ENCODE measurements around the gene GNB3. TPM values are rescaled to one million over a fixed set of nuclear protein-coding genes. Genes with fewer than 3 reads are reported as not detected.

Gene GNB3
- polyA plus RNA-seq, 2 of the 4 experiments (the other 2 are of a cell fraction) = 0.94 to 2.7 TPM

DNA sequence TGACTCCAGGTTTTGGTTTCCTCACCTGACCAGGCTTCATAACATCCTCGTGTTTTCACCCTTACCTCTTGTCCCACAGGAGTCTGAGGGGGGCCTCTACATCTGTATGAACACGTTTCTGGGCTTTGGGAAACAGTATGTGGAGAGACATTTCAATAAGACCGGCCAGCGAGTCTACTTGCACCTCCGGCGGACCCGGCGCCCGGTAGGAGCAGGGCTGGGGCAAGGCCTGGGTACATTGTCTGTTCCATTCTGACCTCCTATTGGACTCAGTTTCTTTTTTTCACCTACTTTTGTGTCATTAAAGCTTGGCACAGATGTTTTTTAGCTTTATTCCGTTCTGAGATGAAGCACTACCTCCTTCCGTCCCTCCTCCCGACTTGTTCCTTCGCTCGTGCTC lies 14.6 kb downstream of the GNB3 start:
- DNase-seq (ENCODE audit: low read depth in 1 of 2, low spot score in 1 of 2) = no peak
- Histone ChIP-seq H3K9me3 (no peaks in the 10 kb centered on the region), H3K4me3 (no peak overlapping the region), H3K4me2 (no peak overlapping the region), H3K27ac (no peak overlapping the region), H3K4me1 (peaks cover 16% of the 10 kb centered on the region)
- TF ChIP-seq, protein P1, sequence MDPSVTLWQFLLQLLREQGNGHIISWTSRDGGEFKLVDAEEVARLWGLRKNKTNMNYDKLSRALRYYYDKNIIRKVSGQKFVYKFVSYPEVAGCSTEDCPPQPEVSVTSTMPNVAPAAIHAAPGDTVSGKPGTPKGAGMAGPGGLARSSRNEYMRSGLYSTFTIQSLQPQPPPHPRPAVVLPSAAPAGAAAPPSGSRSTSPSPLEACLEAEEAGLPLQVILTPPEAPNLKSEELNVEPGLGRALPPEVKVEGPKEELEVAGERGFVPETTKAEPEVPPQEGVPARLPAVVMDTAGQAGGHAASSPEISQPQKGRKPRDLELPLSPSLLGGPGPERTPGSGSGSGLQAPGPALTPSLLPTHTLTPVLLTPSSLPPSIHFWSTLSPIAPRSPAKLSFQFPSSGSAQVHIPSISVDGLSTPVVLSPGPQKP (IDR thresholded peaks at IDR 0.05; ENCODE audit: low read depth, low read length) = no peak
- TF ChIP-seq HDAC2 (IDR thresholded peaks at IDR 0.05) = no peak
- TF ChIP-seq GATA3 (IDR thresholded peaks at IDR 0.05; ENCODE audit: borderline replicate concordance) = no peak
- no peak for TF ChIP-seq HOXA7 (CRISPR knock-in tag; IDR thresholded peaks at IDR 0.05)
- no peak for TF ChIP-seq PHF8 (IDR thresholded peaks at IDR 0.05; ENCODE audit: borderline replicate concordance, low read depth)
- TF ChIP-seq, protein P2, sequence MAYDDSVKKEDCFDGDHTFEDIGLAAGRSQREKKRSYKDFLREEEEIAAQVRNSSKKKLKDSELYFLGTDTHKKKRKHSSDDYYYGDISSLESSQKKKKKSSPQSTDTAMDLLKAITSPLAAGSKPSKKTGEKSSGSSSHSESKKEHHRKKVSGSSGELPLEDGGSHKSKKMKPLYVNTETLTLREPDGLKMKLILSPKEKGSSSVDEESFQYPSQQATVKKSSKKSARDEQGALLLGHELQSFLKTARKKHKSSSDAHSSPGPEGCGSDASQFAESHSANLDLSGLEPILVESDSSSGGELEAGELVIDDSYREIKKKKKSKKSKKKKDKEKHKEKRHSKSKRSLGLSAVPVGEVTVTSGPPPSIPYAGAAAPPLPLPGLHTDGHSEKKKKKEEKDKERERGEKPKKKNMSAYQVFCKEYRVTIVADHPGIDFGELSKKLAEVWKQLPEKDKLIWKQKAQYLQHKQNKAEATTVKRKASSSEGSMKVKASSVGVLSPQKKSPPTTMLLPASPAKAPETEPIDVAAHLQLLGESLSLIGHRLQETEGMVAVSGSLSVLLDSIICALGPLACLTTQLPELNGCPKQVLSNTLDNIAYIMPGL (CRISPR knock-in tag; IDR thresholded peaks at IDR 0.05; ENCODE audit: borderline replicate concordance) = no peak
- TF ChIP-seq, protein P3, sequence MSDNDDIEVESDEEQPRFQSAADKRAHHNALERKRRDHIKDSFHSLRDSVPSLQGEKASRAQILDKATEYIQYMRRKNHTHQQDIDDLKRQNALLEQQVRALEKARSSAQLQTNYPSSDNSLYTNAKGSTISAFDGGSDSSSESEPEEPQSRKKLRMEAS (IDR thresholded peaks at IDR 0.05) = no peak
- TF ChIP-seq JUN (IDR thresholded peaks at IDR 0.05) = no peak
- TF ChIP-seq EP300 (IDR thresholded peaks at IDR 0.05) = no peak
- no peak for TF ChIP-seq RNF2 (IDR thresholded peaks at IDR 0.05; ENCODE audit: borderline replicate concordance, low read depth)
- TF ChIP-seq, protein P4, sequence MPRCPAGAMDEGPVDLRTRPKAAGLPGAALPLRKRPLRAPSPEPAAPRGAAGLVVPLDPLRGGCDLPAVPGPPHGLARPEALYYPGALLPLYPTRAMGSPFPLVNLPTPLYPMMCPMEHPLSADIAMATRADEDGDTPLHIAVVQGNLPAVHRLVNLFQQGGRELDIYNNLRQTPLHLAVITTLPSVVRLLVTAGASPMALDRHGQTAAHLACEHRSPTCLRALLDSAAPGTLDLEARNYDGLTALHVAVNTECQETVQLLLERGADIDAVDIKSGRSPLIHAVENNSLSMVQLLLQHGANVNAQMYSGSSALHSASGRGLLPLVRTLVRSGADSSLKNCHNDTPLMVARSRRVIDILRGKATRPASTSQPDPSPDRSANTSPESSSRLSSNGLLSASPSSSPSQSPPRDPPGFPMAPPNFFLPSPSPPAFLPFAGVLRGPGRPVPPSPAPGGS (IDR thresholded peaks at IDR 0.05) = no peak
- no peak for TF ChIP-seq CEBPB (IDR thresholded peaks at IDR 0.05)
- TF ChIP-seq CBX2 (IDR thresholded peaks at IDR 0.05; ENCODE audit: borderline replicate concordance, low read depth) = no peak
- no peak for TF ChIP-seq RCOR1 (IDR thresholded peaks at IDR 0.05; ENCODE audit: low read depth, low read length)
- no peak for TF ChIP-seq FOSL2 (IDR thresholded peaks at IDR 0.05)
- TF ChIP-seq FOSL2 (CRISPR knock-in tag; IDR thresholded peaks at IDR 0.05) = no peak
- no peak for TF ChIP-seq HOXB13 (CRISPR knock-in tag; IDR thresholded peaks at IDR 0.05; ENCODE audit: low read depth)
- no peak for TF ChIP-seq HOXB5 (CRISPR knock-in tag; IDR thresholded peaks at IDR 0.05)
- no peak for FAIRE-seq
- CTCF ChIA-PET = interaction anchor here (1.4 to 10.1 kb wide), 4 partner anchors 10 to 36 kb away, joined by 4 to 117 read pairs (median 46); partner anchors contain the start of genes SPSB2 and TPI1
- POLR2A ChIA-PET = interaction anchor here (1.6 kb wide), 1 partner anchor 12 kb away, joined by 5 read pairs; the partner anchor contains the start of gene TPI1
- 91% methylated on average over 14 of the region's 14 CpGs for WGBS (ENCODE audit: missing lambda C conversion rate)
- no peak for ATAC-seq

DNA sequence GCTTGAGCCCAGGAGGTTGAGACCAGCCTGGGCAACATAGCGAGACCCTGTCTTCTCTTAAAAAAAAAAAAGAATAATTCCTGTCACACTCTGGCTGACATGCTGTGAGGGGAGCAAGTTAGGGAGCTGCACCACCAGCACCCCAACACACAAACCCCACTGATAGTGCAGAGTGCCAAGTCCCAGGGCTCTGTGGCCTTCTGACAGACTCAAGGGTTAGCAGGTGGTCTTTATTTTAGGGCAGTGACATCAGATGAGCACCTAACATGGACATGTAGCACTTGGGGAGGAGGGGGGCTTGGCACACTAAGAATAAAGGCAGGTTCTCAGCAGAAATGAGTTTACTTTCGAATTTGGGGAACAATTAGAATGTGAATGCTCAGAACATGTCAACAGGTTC lies 18.1 kb downstream of the GNB3 start:
- WGBS (ENCODE audit: missing lambda C conversion rate) = 85% methylated on average over 2 of the region's 2 CpGs
- no peak overlapping the region for H3K4me2 ChIP-seq
- no peak for FAIRE-seq
- H3K4me3 ChIP-seq = no peak overlapping the region
- no peak for ATAC-seq
- no peaks in the 10 kb centered on the region for H3K9me3 ChIP-seq
- H3K4me1 ChIP-seq = peaks cover 3% of the 10 kb centered on the region
- ChIA-PET POLR2A (interaction anchor here (1.7 kb wide), 1 partner anchor 9 kb away, joined by 6 read pairs; the partner anchor contains the start of gene TPI1), CTCF (interaction anchor here (1.0 to 2.8 kb wide), 5 partner anchors 10 to 32 kb away, joined by 3 to 14 read pairs (median 4); partner anchors contain the start of gene SPSB2)
- H3K27ac ChIP-seq = no peak overlapping the region
- no peak for DNase-seq (ENCODE audit: low read depth in 1 of 2, low spot score in 1 of 2)
- TF ChIP-seq, protein P5, sequence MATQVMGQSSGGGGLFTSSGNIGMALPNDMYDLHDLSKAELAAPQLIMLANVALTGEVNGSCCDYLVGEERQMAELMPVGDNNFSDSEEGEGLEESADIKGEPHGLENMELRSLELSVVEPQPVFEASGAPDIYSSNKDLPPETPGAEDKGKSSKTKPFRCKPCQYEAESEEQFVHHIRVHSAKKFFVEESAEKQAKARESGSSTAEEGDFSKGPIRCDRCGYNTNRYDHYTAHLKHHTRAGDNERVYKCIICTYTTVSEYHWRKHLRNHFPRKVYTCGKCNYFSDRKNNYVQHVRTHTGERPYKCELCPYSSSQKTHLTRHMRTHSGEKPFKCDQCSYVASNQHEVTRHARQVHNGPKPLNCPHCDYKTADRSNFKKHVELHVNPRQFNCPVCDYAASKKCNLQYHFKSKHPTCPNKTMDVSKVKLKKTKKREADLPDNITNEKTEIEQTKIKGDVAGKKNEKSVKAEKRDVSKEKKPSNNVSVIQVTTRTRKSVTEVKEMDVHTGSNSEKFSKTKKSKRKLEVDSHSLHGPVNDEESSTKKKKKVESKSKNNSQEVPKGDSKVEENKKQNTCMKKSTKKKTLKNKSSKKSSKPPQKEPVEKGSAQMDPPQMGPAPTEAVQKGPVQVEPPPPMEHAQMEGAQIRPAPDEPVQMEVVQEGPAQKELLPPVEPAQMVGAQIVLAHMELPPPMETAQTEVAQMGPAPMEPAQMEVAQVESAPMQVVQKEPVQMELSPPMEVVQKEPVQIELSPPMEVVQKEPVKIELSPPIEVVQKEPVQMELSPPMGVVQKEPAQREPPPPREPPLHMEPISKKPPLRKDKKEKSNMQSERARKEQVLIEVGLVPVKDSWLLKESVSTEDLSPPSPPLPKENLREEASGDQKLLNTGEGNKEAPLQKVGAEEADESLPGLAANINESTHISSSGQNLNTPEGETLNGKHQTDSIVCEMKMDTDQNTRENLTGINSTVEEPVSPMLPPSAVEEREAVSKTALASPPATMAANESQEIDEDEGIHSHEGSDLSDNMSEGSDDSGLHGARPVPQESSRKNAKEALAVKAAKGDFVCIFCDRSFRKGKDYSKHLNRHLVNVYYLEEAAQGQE (IDR thresholded peaks at IDR 0.05) = no peak
- TF ChIP-seq, protein P3 (IDR thresholded peaks at IDR 0.05) = no peak
- TF ChIP-seq FOXS1 (CRISPR knock-in tag; IDR thresholded peaks at IDR 0.05) (no peak), CBX8 (IDR thresholded peaks at IDR 0.05) (no peak), POLR2A (IDR thresholded peaks at IDR 0.05; ENCODE audit: low read length) (no peak), SMC3 (IDR thresholded peaks at IDR 0.05) (no peak), RCOR1 (IDR thresholded peaks at IDR 0.05; ENCODE audit: low read depth, low read length) (no peak), TP53 (CRISPR knock-in tag; IDR thresholded peaks at IDR 0.05) (no peak), CHD4 (IDR thresholded peaks at IDR 0.05; ENCODE audit: borderline replicate concordance) (no peak), MYC (IDR thresholded peaks at IDR 0.05; ENCODE audit: borderline replicate concordance, low read length) (no peak)
- TF ChIP-seq, protein P6, sequence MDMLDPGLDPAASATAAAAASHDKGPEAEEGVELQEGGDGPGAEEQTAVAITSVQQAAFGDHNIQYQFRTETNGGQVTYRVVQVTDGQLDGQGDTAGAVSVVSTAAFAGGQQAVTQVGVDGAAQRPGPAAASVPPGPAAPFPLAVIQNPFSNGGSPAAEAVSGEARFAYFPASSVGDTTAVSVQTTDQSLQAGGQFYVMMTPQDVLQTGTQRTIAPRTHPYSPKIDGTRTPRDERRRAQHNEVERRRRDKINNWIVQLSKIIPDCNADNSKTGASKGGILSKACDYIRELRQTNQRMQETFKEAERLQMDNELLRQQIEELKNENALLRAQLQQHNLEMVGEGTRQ (IDR thresholded peaks at IDR 0.05) = no peak
- TF ChIP-seq, protein P7, sequence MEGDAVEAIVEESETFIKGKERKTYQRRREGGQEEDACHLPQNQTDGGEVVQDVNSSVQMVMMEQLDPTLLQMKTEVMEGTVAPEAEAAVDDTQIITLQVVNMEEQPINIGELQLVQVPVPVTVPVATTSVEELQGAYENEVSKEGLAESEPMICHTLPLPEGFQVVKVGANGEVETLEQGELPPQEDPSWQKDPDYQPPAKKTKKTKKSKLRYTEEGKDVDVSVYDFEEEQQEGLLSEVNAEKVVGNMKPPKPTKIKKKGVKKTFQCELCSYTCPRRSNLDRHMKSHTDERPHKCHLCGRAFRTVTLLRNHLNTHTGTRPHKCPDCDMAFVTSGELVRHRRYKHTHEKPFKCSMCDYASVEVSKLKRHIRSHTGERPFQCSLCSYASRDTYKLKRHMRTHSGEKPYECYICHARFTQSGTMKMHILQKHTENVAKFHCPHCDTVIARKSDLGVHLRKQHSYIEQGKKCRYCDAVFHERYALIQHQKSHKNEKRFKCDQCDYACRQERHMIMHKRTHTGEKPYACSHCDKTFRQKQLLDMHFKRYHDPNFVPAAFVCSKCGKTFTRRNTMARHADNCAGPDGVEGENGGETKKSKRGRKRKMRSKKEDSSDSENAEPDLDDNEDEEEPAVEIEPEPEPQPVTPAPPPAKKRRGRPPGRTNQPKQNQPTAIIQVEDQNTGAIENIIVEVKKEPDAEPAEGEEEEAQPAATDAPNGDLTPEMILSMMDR (IDR thresholded peaks at IDR 0.05) = no peak
